ENCODE data around the gene ZNF507. TPM values are rescaled to one million over a fixed set of nuclear protein-coding genes. Genes with fewer than 3 reads are reported as not detected.
A peak's percentile ranks its signal among the peaks of the same experiment; 100 is the strongest.
"Not testable (repeated sequence)": the region's sequence is repeated elsewhere in the genome, so short reads cannot be mapped to it uniquely, and the experiment has no call there.

Gene ZNF507
- total RNA-seq, 2 experiments from 2014 or later, result 24.8 to 30.5 TPM

GRCh38 chr19:32421589-32422361 lies 76.4 kb downstream of the ZNF507 start:
- CTCF ChIA-PET, result no interaction called here
- peaks cover 11% of the 10 kb centered on the region for H3K4me1 Mint-ChIP-seq
- no peak for ATAC-seq
- DNase-seq, result no peak
- no peak overlapping the region for H3K4me3 Mint-ChIP-seq
- peaks cover 3% of the 10 kb centered on the region for H3K36me3 Mint-ChIP-seq
- peak overlapping the region; percentile 2 for H3K27ac Mint-ChIP-seq
- no peaks in the 10 kb centered on the region for H3K9me3 Mint-ChIP-seq (ENCODE audit: low read depth)
- no peaks in the 10 kb centered on the region for H3K27me3 Mint-ChIP-seq

- no peaks in the 10 kb centered on the region for H3K27me3 Mint-ChIP-seq
- DNase-seq, result no peak
- peaks cover 11% of the 10 kb centered on the region for H3K4me1 Mint-ChIP-seq
- H3K36me3 Mint-ChIP-seq, result peaks cover 3% of the 10 kb centered on the region
- no peak overlapping the region for H3K27ac Mint-ChIP-seq
- H3K4me3 Mint-ChIP-seq, result no peak overlapping the region
- ATAC-seq, result no peak
- CTCF ChIA-PET, result no interaction called here
- no peaks in the 10 kb centered on the region for H3K9me3 Mint-ChIP-seq (ENCODE audit: low read depth)
Observed at GRCh38 chr19:32422435-32422834, 77.0 kb downstream of the ZNF507 start.

DNA sequence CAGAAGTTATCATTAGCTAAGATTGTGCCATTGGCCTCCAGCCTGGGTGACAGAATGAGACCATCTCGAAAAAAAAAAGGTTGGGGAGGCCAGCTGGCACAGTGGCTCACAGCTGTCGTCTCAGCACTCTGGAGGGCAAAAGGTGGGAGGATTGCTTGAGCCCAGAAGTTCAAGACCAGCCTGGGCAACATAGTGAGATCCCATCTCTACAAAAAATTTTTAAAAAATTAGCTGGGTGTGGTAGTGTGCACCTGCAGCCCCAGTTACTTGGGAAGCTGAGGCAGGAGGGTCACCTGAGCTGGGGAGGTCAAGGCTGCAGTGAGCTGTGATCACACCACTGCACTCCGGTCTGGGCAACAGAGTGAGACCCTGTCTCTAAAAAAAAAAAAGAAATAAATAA lies 78.5 kb downstream of the ZNF507 start:
- ATAC-seq; H3K27ac Mint-ChIP-seq; H3K4me3 Mint-ChIP-seq; H3K27me3 Mint-ChIP-seq; H3K36me3 Mint-ChIP-seq; H3K9me3 Mint-ChIP-seq (ENCODE audit: low read depth); DNase-seq: not testable (repeated sequence)
- CTCF ChIA-PET, result interaction anchor here (0.6 to 0.7 kb wide), 2 partner anchors 14 to 33 kb away, joined by 3 to 4 read pairs; no protein-coding TSS in a partner anchor
- peaks cover 11% of the 10 kb centered on the region for H3K4me1 Mint-ChIP-seq

GRCh38 chr19:32427536-32427935 lies 82.1 kb downstream of the ZNF507 start:
- H3K9me3 Mint-ChIP-seq (ENCODE audit: low read depth), result no peaks in the 10 kb centered on the region

DNA sequence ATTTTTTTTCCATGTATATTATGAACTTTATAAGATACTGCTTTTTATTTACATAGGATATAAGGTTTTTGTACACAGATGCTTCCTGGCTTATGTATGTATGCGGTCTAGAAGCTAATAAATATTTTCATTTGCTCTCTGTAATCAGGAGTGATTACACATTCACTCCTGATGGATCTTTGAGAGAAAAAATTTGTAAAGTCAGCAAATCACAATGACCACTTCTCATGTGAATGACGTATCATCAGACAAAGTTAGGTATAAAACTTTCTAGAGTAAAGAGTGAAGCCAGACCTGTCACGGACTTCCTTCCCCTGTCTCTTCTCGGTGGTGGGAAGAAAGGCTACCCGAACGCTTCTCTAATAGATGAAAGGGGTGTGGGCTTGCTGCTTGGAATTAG lies 91.3 kb downstream of the ZNF507 start:
- Mint-ChIP-seq H3K36me3 (peaks cover 5% of the 10 kb centered on the region), H3K4me3 (no peak overlapping the region), H3K27ac (no peak overlapping the region), H3K4me1 (no peaks in the 10 kb centered on the region), H3K9me3 (ENCODE audit: low read depth) (no peaks in the 10 kb centered on the region), H3K27me3 (no peaks in the 10 kb centered on the region)
- no peak for ATAC-seq
- CTCF ChIA-PET, result no interaction called here
- no peak for DNase-seq

More at GRCh38 chr19:32427536-32427935, 82.1 kb downstream of the ZNF507 start:
- DNase-seq, result no peak
- H3K36me3 Mint-ChIP-seq, result no peaks in the 10 kb centered on the region
- H3K27me3 Mint-ChIP-seq, result no peaks in the 10 kb centered on the region
- ATAC-seq, result no peak
- no peak overlapping the region for H3K4me3 Mint-ChIP-seq
- no peak overlapping the region for H3K27ac Mint-ChIP-seq
- no peaks in the 10 kb centered on the region for H3K4me1 Mint-ChIP-seq
- CTCF ChIA-PET, result no interaction called here

DNA sequence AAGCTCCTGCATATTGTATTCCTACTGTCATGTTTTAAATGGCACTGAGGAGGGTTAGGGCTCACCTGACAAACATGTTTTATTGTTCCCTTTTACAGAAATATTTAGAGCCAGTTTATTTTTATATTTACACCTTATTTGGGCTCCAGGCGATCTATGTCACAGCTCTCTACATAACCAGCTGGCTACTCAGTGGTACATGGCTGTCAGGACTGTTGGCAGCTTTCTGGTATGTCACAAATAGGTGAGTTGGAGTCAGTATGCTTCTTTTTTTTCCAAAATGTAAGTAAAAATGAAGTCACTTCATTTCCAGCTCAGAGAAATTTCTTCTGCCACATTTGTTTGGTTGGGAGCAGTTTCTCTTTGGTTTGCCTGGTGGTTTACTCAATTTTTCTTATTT lies 91.7 kb downstream of the ZNF507 start:
- CTCF ChIA-PET, result no interaction called here
- no peak for ATAC-seq
- Mint-ChIP-seq H3K4me3 (no peak overlapping the region), H3K9me3 (ENCODE audit: low read depth) (no peaks in the 10 kb centered on the region), H3K27me3 (no peaks in the 10 kb centered on the region), H3K36me3 (peaks cover 5% of the 10 kb centered on the region), H3K4me1 (peaks cover 1% of the 10 kb centered on the region), H3K27ac (no peak overlapping the region)
- DNase-seq, result no peak

Other genes with a start within 250 kb of the ZNF507 start
- 10 to 100 TPM in 1 of 2 experiments, 1 to 10 TPM in 1; 8.9 to 10.2 TPM for gene DPY19L3, start 60.2 kb downstream of the ZNF507 start, total RNA-seq
- 100 to 1,000 TPM; 134 to 148 TPM for gene PDCD5, start 235.6 kb downstream of the ZNF507 start, total RNA-seq